ENCODE measurements around the gene ARMC8.

ARMC8 gene

GRCh38 chr3:138199851-138200250 lies 12.8 kb downstream of the ARMC8 start:
- peak; percentile 98 for DNase-seq

GRCh38 chr3:138200424-138200823 lies 13.3 kb downstream of the ARMC8 start:
- DNase-seq = peak; percentile 65

- DNase-seq = peak; percentile 29
Observed at GRCh38 chr3:138202945-138203701, 16.0 kb downstream of the ARMC8 start.

- DNase-seq = no peak
Observed at GRCh38 chr3:138203938-138204337, 16.8 kb downstream of the ARMC8 start.

GRCh38 chr3:138205527-138205926 lies 18.4 kb downstream of the ARMC8 start:
- no peak for DNase-seq

GRCh38 chr3:138206196-138206595 lies 19.1 kb downstream of the ARMC8 start:
- no peak for DNase-seq

GRCh38 chr3:138210528-138210927 lies 23.4 kb downstream of the ARMC8 start:
- no peak for DNase-seq

GRCh38 chr3:138213398-138214085 lies 26.4 kb downstream of the ARMC8 start:
- DNase-seq = peak; percentile 46

GRCh38 chr3:138219255-138219654 lies 32.2 kb downstream of the ARMC8 start:
- DNase-seq = no peak

GRCh38 chr3:138220242-138220641 lies 33.1 kb downstream of the ARMC8 start:
- DNase-seq = no peak

GRCh38 chr3:138220788-138221187 lies 33.7 kb downstream of the ARMC8 start:
- no peak for DNase-seq

GRCh38 chr3:138222131-138222941 lies 35.2 kb downstream of the ARMC8 start:
- DNase-seq = peak; percentile 63

- DNase-seq = peak; percentile 31
Observed at GRCh38 chr3:138222942-138223287, 35.8 kb downstream of the ARMC8 start.

- no peak for DNase-seq
Observed at GRCh38 chr3:138227650-138228049, 40.5 kb downstream of the ARMC8 start.

- no peak for DNase-seq
Observed at GRCh38 chr3:138230525-138230924, 43.4 kb downstream of the ARMC8 start.

- DNase-seq = no peak
Observed at GRCh38 chr3:138232705-138233364, 45.7 kb downstream of the ARMC8 start.

GRCh38 chr3:138234401-138235179 lies 47.5 kb downstream of the ARMC8 start:
- no peak for DNase-seq

- no peak for DNase-seq
Observed at GRCh38 chr3:138238711-138239110, 51.6 kb downstream of the ARMC8 start.

- DNase-seq = no peak
Observed at GRCh38 chr3:138241061-138241460, 54.0 kb downstream of the ARMC8 start.

GRCh38 chr3:138241676-138242075 lies 54.6 kb downstream of the ARMC8 start:
- peak; percentile 42 for DNase-seq

GRCh38 chr3:138242466-138242865 lies 55.4 kb downstream of the ARMC8 start:
- no peak for DNase-seq

- no peak for DNase-seq
Observed at GRCh38 chr3:138245026-138245425, 57.9 kb downstream of the ARMC8 start.
